ENCODE results near the gene SLC38A7.
"Not testable (repeated sequence)": the region's sequence is repeated elsewhere in the genome, so short reads cannot be mapped to it uniquely, and the experiment has no call there.

SLC38A7 gene

GRCh38 chr16:58699151-58699550 is 14.6 kb upstream of the SLC38A7 start:
- no peak for TF ChIP-seq ZFX (IDR thresholded peaks at IDR 0.05)
- TF ChIP-seq CTCF (conservative IDR thresholded peaks at IDR 0.05) = no peak
- H3K27ac ChIP-seq = no peak overlapping the region

GRCh38 chr16:58695368-58695767 is 10.8 kb upstream of the SLC38A7 start:
- no peak overlapping the region for H3K27ac ChIP-seq
- TF ChIP-seq ZFX (IDR thresholded peaks at IDR 0.05) = no peak
- TF ChIP-seq CTCF (conservative IDR thresholded peaks at IDR 0.05) = no peak

- no peak overlapping the region for H3K27ac ChIP-seq
- no peak for TF ChIP-seq ZFX (IDR thresholded peaks at IDR 0.05)
- no peak for TF ChIP-seq CTCF (conservative IDR thresholded peaks at IDR 0.05)
Measured at GRCh38 chr16:58692450-58692849, 7.9 kb upstream of the SLC38A7 start.

GRCh38 chr16:58686985-58687706 is 2.6 kb upstream of the SLC38A7 start:
- H3K27ac ChIP-seq = not testable (repeated sequence)

- no peak for TF ChIP-seq ZFX (IDR thresholded peaks at IDR 0.05)
- TF ChIP-seq CTCF (conservative IDR thresholded peaks at IDR 0.05) = no peak
Measured at GRCh38 chr16:58685084-58685449, 497 bp upstream of the SLC38A7 start.

GRCh38 chr16:58684001-58684353 is 593 bp downstream of the SLC38A7 start:
- peak overlapping the region; percentile 70 for H3K27ac ChIP-seq
- TF ChIP-seq ZFX (IDR thresholded peaks at IDR 0.05) (no peak), CTCF (conservative IDR thresholded peaks at IDR 0.05) (no peak)

More at GRCh38 chr16:58685084-58685449, 497 bp upstream of the SLC38A7 start:
- peak overlapping the region; percentile 70 for H3K27ac ChIP-seq

- no peak overlapping the region for H3K27ac ChIP-seq
- no peak for TF ChIP-seq CTCF (conservative IDR thresholded peaks at IDR 0.05)
- no peak for TF ChIP-seq ZFX (IDR thresholded peaks at IDR 0.05)
Measured at GRCh38 chr16:58679763-58680162, 4.8 kb downstream of the SLC38A7 start.

GRCh38 chr16:58678716-58679115 is 5.9 kb downstream of the SLC38A7 start:
- no peak overlapping the region for H3K27ac ChIP-seq
- no peak for TF ChIP-seq ZFX (IDR thresholded peaks at IDR 0.05)
- TF ChIP-seq CTCF (conservative IDR thresholded peaks at IDR 0.05) = no peak; the same call in 1 of the 2 replicates

All from C4-2B (cell line).